Muscle of arm (tissue), 12 donors: Measurements from ENCODE around the gene DCST2. TPM values are rescaled to one million over a fixed set of nuclear protein-coding genes. Genes with fewer than 3 reads are reported as not detected.

ENCODE experiments used
- DNase-seq: peaks from one replicate; pipeline ENCODE4 v3.0.0-alpha.2; 2013
- polyA plus RNA-seq, 12 donors: library from polyadenylated mRNA; unstranded; fragments of 120-200 nt; gene quantifications; one replicate each; pipeline ENCODE4 v1.2.1, GENCODE V29; 2013; ENCODE audit not compliant: insufficient read length in 12 of 12

DCST2 gene
- polyA plus RNA-seq, 12 donors, result 0.34 to 1.6 (median 0.57) TPM; not detected in 2

DNA sequence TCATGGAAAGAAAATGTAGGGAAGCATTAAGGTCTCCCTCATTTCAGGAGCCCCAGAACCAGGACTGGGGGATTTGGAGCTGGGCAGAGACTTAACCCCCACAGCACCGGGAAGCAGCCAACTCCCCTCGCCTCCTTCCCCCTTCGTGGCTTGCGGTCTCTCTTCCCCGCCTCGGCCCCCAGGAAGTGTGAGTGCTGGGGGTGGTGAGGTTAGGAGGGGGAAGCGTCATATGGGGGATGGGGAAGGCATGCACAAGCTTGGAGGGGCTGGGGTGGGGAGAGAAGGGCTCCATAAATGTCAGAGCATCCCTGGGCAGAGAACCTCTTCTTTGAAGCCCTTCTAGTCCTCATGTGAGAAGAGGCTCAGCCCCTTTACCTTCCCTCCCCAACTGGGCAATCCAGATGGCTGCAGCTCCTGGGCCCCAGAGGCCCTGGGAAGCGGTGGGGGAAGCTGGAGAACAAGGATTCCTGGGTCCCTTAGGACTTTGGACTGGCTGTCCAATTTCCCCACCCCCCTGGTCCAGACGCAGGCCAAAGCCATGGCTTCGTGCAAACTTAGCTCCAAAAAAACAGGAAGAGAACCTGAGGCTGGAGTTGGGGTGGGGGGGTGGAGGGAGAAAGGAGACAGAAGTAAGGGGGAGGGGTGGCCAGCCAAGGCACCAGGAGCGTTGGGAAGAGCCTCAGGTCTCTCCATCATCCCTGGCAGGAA lies 23.2 kb downstream of the DCST2 start:
- no peak for DNase-seq

- DNase-seq, result no peak
These were observed 23.8 kb downstream of the DCST2 start for GRCh38 chr1:155009742-155010141.

DNA sequence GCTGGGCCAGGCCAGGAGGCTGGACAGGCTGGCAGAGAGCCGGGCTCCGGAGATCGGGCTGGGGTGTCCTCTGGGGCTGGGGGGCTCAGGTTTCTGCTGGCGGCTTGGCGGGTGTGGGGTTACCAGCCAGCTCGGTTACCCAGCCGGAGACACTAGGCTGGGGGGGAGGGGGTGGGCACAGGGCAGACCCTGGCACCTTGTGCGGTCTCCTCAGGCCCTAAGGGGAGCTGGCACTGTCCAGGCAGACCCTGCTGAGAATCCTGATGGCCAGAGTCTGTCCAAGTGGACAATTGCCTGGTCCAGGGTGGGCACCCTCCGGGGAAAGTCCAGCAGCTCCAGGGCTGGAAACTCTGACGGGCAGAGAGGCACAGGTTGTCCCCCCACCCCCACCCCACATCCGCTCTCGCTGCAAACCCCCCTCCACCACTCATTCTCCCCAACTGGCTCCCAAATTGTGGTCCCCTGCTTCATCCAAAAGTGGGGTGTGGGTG lies 24.3 kb downstream of the DCST2 start:
- DNase-seq, result no peak

DNA sequence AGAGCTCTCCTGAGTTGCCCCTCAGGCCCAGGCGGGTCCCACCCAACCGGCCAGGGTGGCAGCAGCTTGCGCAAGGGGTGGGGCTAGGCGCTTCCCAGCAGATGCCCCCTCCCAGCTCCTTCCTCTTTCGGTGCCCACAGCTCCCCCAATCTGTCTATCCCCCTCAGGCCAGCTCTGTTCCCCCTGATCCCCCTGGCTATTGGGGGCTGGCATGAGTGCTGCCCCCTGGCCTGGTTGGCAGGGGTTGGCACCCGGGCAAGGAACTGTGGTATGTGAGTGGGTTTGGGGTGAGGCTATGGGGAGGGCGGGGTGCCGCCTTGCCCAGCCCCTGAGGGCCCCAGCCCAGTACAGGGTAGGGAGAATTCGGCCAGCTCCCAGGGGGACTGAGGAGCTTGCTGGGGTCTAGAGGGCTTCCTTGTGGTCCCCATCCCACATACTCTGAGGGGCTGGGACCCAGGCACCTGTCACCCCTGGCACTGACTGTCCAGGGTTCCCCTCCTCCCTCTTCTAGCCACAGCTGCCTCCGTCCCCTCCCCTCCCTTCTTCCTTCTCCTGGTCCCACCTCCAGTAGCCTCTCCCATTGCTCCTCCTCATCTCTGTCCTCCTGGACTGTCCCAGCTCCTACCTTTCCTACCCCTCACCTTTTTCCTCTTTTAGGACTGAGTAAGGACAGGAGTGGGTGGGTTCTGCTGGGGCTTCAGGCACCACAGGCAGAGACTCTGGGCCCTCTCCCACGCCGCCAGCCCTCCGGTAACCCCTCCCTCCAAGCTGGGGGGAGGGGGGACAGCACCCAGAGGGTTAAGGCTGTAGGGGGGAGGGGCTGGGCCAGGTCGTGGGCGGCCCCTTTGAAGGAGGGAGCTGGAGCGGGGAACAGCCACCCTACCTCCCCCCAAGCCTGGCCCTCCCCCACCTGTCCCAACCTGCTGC lies 25.3 kb downstream of the DCST2 start:
- DNase-seq, result no peak

GRCh38 chr1:155007251-155007828 lies 26.2 kb downstream of the DCST2 start:
- no peak for DNase-seq

- DNase-seq, result no peak
These were observed 26.9 kb downstream of the DCST2 start for GRCh38 chr1:155006601-155007101.

- DNase-seq, result no peak
These were observed 28.2 kb downstream of the DCST2 start for GRCh38 chr1:155005076-155006011.

- DNase-seq, result no peak
These were observed 29.1 kb downstream of the DCST2 start for GRCh38 chr1:155004352-155005075.

DNA sequence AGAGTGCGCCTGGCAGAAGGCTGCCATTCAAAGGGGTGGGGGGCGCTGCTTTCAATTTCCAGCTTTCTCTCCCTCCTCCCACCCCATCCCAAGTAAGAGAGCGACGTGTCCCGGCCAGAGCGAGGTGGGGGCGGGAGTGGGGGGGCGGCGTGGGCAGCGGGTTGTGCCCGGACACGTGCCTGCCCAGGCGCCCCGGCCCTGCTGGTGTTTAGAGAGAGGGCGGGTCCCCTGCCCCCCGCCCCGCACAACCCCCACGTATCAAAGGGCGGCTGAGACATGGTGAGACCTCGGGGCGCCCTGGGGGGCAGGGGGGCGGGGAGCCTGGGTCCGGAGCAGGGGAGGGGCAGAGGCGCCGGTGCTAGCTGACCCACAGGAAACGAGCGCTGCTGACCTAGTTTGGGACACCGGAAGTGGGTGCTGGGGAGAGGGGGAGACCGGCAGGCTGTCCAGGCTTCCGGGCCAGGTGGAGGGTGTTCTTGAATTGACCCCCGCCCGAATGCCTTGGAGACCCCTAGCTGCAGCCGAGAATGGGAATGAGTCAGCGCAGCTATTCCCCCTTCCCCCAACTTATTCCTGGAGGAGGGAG lies 29.7 kb downstream of the DCST2 start:
- DNase-seq, result peak; percentile 56

- DNase-seq, result peak; percentile 57
These were observed 30.3 kb downstream of the DCST2 start for GRCh38 chr1:155003227-155003765.

- DNase-seq, result no peak
These were observed 30.9 kb downstream of the DCST2 start, which contains the start of gene ZBTB7B for GRCh38 chr1:155002464-155003226. TSS of gene ZBTB7B (plus strand) at chr1:155002802. CDS start at chr1:155014661, 11,859 bp downstream.

GRCh38 chr1:155001675-155002463 lies 31.7 kb downstream of the DCST2 start:
- DNase-seq, result peak; percentile 100

- no peak for DNase-seq
These were observed 32.2 kb downstream of the DCST2 start for GRCh38 chr1:155001425-155001674.

DNA sequence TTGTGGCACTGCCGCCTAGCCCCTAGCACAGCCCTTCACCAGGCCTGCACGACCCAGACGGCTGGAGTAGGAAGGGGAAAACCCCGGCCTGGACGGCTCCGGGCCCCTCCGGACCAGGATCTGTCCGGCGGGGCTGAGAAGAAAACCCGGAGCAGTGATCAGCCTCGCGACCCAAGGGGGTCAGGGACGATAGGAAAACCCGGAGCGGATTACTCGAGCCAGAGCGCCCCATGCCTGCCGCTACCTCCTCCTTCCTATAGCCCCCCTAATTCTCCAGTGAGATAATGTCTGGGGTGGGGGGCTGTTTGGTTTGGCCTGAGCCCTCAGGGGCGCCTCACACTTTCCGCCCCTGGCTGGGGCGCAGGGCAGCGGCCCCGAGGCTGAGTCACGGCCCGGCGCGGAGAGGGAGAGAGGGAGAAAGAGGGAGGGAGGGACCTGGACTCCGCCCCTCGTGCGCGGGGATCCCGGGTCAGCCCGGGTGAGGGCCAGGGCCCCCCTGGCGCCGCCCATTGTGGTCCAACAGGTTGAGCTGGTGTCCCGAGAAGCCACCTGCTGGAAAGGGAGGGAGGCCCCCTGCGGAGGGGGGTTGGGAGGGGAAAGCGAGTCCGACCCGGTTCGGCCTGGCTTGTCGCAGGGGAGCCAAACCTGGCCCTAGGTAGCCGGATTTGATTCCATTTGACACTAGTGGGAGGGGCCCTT lies 32.7 kb downstream of the DCST2 start:
- DNase-seq, result peak; percentile 93

DNA sequence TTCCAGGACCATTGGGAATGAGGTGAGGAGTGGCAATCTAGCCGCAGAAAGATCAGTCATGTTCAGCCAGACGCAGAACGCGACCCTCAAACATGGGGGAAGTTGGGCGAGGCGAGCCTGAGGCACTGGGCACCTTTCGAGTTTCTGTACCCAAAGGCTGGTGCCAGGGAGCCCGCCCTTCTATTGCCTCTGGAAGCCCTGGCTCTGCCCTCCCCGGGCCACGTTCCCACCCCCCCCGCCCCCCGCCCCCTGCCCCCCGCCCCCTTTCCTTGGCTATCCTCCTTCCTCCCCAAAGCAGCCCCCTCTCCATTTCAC lies 33.2 kb downstream of the DCST2 start:
- DNase-seq, result peak; percentile 35

DNA sequence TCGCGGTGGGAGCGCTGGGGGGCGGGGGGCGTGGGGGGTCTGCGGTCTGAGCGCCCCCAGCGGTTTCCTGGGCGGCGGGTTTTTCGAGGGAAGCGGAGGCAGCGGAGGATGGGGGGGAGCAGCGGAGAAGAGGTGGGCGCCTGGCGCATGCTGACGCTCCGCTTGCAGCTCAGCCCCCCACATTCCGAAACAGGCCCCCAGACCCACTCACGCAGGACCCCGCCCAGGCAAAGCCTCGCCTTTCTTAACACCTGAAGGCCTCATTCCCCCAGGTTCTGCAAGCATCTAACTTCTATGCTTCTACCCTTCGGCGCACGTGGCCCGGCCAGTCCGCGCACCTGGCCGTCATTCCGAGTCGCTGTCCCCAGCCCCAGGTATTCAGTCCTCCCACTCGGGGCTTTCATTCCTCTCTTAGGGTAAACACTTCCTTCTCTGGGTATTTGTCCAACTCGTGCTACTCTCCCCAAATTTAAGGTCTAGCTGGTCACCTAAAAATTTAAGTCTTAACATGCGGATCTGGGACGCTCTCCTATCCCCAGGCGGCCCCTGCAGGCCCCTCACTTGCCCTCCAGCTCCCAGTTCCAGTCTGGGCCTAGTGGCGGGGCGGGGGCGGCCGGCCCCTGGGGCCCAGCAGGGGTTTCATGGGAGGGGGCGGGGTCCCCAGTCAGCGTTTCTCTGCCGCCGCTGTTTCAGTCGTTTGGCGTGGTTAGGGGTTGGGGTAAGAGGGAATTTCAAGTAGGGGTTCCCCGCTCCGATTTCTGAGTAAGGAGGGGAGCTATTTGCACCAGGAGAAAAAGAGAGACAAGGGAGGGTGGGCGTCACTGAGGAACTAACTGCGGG lies 33.8 kb downstream of the DCST2 start:
- DNase-seq, result no peak
